Bronchial epithelial cell (primary cell): ENCODE results near the gene EPS8L1. TPM values are rescaled to one million over a fixed set of nuclear protein-coding genes. Genes with fewer than 3 reads are reported as not detected.
"Not testable (repeated sequence)": the region's sequence is repeated elsewhere in the genome, so short reads cannot be mapped to it uniquely, and the experiment has no call there.

Source experiments
- DNase-seq: peaks from one replicate; pipeline ENCODE4 v3.0.0-alpha.2; 2010; ENCODE audit warnings: low read depth
- FAIRE-seq: peaks from 2 replicates; lab custom pipeline; 2011; peaks lifted over from hg19 to GRCh38; lab: Jason Lieb, UNC
- H3K27me3 ChIP-seq: 2 replicates; pipeline ENCODE4 v1.5.1; 2011; ENCODE audit warnings: low read length; ENCODE audit not compliant: control insufficient read depth, insufficient read depth
- H3K36me3 ChIP-seq: 2 replicates; pipeline ENCODE4 v1.5.1; 2011; ENCODE audit warnings: low read length; ENCODE audit not compliant: control insufficient read depth, insufficient read depth
- H3K4me3 ChIP-seq: 2 replicates; pipeline ENCODE4 v1.5.1; 2011; ENCODE audit warnings: mild to moderate bottlenecking, low read depth, low read length, control low read depth
- total RNA-seq: library from RNA; depleted of rRNA; stranded (reverse); fragments of >200 nt; gene quantifications from 2 replicates; pipeline ENCODE4 v1.2.1, GENCODE V29; 2014
- TF ChIP-seq, protein P1 (sequence below): IDR thresholded peaks from 2 replicates; pipeline ENCODE4 v1.5.1; 2011; ENCODE audit warnings: mild to moderate bottlenecking, moderate library complexity, low read length, control low read depth, inconsistent platforms; ENCODE audit not compliant: insufficient read depth, severe bottlenecking

Gene EPS8L1
- total RNA-seq = 117 and 308 TPM in 2 replicates

DNA sequence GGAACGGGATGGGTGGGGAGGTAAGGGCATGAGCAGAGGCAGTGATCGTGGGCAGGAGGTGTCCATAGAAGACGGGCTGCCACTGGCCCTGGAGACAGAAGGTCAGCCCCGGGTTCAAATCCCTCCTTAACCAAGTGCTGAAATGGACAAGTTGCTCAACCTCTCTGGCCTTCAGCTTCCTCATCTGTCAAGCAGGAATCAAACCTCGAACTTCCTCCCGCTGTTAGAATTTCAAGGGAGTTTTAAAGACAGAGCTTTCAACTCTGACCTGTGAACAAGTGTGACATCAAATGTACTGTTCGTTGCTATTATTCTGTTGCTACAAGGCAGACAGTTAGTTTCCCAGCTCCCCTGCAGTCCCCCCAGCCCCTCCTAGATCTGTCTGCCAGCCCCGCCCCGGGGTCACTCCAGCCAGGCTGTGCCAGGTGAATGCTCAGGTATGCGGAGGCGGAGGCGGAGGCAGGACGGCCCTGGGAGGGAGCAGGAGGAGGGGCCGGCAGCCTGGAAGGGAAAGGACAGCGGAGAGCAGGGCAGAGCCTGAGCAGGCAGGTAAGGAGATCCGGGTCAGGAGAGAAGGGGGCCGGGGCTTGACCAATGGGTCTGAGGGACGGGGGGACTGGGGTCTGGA lies at the start of gene EPS8L1:
Gene EPS8L1, plus strand, starts transcription at position 499 of the 628 bp plus-strand sequence. CDS start 576 bp downstream, outside the sequence.
- DNase-seq (peak; percentile 60), FAIRE-seq (no peak)
- Histone ChIP-seq H3K36me3 (peaks cover 2% of the 10 kb centered on the region), H3K4me3 (peak within 1 kb of the TSS; percentile 56), H3K27me3 (no peaks in the 10 kb centered on the region)
- TF ChIP-seq, protein P1, sequence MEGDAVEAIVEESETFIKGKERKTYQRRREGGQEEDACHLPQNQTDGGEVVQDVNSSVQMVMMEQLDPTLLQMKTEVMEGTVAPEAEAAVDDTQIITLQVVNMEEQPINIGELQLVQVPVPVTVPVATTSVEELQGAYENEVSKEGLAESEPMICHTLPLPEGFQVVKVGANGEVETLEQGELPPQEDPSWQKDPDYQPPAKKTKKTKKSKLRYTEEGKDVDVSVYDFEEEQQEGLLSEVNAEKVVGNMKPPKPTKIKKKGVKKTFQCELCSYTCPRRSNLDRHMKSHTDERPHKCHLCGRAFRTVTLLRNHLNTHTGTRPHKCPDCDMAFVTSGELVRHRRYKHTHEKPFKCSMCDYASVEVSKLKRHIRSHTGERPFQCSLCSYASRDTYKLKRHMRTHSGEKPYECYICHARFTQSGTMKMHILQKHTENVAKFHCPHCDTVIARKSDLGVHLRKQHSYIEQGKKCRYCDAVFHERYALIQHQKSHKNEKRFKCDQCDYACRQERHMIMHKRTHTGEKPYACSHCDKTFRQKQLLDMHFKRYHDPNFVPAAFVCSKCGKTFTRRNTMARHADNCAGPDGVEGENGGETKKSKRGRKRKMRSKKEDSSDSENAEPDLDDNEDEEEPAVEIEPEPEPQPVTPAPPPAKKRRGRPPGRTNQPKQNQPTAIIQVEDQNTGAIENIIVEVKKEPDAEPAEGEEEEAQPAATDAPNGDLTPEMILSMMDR = no peak

DNA sequence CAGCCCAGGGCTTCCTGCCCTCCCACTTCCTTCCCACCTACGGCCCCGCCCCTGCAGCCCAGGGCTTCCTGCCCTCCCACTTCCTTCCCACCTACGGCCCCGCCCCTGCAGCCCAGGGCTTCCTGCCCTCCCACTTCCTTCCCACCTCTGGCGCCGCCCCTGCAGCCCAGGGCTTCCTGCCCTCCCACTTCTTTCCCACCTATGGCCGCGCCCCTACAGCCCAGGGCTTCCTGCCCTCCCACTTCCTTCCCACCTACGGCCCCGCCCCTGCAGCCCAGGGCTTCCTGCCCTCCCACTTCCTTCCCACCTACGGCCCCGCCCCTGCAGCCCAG lies 48.6 kb upstream of the EPS8L1 start:
- not testable (repeated sequence) for H3K27me3 ChIP-seq, DNase-seq, H3K36me3 ChIP-seq, H3K4me3 ChIP-seq, FAIRE-seq

DNA sequence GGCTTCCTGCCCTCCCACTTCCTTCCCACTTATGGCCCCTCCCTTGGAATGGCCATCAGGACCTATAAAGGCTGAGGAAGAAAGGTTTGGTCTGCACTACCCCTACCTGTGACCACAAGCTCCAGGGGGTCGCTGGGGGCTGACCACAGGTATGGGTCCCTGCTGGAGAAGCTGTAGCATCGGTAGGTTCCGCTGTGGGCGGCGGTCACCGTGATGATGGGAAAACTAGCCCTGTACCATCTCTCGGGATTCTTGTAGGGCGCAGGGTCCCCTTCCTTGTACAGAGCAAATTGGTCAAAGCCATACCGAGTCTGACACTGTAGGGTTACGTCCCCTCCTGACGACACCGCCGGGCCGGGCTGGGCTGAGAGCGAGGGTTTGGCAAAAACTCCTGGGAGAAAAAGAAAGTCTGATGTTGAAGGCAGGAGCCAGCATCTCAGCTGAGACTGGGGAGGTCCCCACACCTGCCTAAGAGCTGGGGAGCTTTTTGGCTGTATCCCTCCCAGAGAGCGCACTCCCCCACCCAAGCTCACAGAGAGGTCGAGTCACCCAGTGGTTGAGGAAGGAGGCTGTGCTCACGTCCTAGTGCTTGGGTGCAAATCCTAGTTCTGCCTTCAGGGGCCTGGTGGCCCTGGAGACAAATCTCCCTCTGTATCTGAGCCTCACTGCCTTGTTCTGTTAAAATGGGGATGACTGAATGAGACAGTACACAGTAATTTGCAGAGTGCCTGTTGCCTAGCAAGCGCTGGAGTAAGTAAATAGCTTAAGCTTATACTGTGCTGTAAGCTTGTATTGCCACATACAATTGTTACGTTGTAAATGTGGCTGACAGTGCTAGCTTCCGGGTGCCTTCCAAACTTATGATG lies 48.0 kb upstream of the EPS8L1 start:
- FAIRE-seq = no peak
- Histone ChIP-seq H3K36me3 (no peaks in the 10 kb centered on the region), H3K27me3 (no peaks in the 10 kb centered on the region), H3K4me3 (no peak overlapping the region)
- DNase-seq = no peak
- TF ChIP-seq, protein P1 = no peak

DNA sequence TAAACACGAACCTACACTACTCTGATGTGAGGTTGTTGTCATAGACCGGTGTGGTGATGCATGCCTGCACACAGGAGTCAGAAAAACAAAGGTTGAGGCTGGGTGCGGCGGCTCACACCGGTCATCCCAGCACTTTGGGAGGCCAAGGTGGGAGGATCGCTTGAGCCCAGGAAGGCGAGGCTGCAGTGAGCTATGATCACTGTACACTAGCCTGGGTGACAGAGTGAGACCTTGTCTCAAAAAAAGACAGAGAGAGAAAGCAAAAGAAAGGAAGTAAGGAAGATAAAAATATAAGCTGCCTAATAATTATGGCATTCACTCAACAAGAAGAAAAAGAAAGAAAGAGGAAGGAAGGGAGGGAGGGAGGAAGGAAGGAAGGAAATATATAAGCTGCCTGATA lies 46.9 kb upstream of the EPS8L1 start:
- Histone ChIP-seq H3K27me3 (no peaks in the 10 kb centered on the region), H3K36me3 (no peaks in the 10 kb centered on the region), H3K4me3 (no peak overlapping the region)
- DNase-seq = no peak
- no peak for FAIRE-seq
- TF ChIP-seq, protein P1 = no peak

DNA sequence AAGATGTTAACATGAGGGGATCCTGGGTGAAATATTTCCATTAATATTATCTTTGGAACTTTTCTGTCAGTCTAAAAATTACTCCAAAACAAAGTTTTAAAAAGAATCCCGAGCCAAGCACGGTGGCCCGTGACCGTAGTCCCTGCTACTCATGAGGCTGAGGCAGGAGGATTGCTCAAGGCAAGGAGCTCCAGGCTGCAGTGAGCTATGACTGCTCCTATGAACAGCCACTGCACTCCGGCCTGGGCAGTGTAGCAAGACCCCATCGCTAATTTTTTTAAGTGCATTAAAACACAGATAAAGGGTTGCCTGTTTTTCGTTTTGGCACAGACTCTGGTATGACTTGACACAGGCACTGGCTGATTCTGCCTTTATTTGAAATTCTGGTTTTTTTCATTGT lies 44.5 kb upstream of the EPS8L1 start:
- TF ChIP-seq, protein P1 = no peak
- Histone ChIP-seq H3K36me3 (no peaks in the 10 kb centered on the region), H3K27me3 (no peaks in the 10 kb centered on the region), H3K4me3 (no peak overlapping the region)
- DNase-seq (no peak), FAIRE-seq (no peak)

DNA sequence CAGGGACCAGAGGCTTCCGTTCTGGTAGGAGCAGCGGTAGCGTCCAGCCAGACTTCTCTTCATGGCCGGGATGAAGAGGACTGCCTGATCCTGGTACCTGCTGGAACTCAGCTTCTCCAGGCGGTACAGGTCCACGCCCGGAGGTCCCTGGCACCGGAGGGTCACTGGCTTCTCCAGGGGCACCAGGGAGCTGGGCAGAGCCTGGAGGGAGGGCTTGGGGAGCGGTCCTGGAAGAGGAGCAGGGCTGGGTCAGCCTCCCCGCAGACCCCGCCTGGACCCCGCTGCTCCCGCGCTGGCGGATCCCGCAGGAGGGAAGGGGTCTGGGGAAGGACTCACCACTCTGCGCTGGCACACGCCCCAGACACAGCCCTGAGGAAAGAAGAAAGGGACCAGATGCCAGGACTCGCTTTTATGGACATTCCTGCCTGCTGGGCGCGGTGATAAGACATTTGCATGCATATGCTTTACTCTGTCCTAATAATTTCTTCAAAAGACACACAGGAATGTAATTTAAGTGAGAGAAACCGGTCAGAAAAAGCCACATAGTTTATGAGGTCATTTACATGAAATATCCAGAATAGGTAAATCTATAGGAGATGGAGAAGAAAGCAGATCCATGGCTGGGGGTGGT lies 43.4 kb upstream of the EPS8L1 start:
- FAIRE-seq (no peak), DNase-seq (no peak)
- Histone ChIP-seq H3K4me3 (no peak overlapping the region), H3K27me3 (no peaks in the 10 kb centered on the region), H3K36me3 (no peaks in the 10 kb centered on the region)
- TF ChIP-seq, protein P1 = no peak

DNA sequence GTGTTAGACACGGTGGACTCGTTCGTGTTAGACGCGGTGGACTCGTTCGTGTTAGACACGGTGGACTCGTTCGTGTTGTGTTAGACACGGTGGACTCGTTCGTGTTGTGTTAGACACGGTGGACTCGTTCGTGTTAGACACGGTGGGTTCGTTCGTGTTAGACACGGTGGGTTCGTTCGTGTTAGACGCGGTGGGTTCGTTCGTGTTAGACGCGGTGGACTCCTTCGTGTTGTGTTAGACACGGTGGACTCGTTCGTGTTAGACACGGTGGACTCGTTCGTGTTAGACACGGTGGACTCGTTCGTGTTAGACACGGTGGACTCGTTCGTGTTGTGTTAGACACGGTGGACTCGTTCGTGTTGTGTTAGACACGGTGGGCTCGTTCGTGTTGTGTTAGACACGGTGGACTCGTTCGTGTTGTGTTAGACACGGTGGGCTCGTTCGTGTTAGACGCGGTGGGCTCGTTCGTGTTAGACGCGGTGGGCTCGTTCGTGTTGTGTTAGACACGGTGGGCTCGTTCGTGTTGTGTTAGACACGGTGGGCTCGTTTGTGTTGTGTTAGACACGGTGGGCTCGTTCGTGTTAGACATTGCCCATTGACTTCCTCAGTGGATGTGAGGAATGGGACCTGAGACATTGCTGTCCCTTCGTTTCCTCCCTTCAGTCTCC lies 42.6 kb upstream of the EPS8L1 start:
- not testable (repeated sequence) for H3K27me3 ChIP-seq, H3K36me3 ChIP-seq, DNase-seq, FAIRE-seq, H3K4me3 ChIP-seq
